HG03025 (cell line): Measurements from ENCODE around the gene SLCO1C1.

Source experiments
- ATAC-seq: cut with Tn5 transposase; IDR thresholded peaks from one replicate; pipeline ENCODE4 v1.9.1; 2021; ENCODE audit warnings: mild to moderate bottlenecking, moderate library complexity; ENCODE audit not compliant: unreplicated experiment, low FRiP score

Gene SLCO1C1

GRCh38 chr12:20792971-20793370 lies 97.8 kb downstream of the SLCO1C1 start:
- ATAC-seq, result no peak

GRCh38 chr12:20798554-20798953 lies 103.4 kb downstream of the SLCO1C1 start:
- no peak for ATAC-seq

- no peak for ATAC-seq
Observed at GRCh38 chr12:20800160-20800559, 105.0 kb downstream of the SLCO1C1 start.

GRCh38 chr12:20801035-20801434 lies 105.9 kb downstream of the SLCO1C1 start:
- ATAC-seq, result no peak
